ENCODE results near the gene AAR2.

GRCh38 chr20:36214684-36215256, 21.5 kb upstream of the AAR2 start:
- TF ChIP-seq CTCF (IDR thresholded peaks at IDR 0.05; ENCODE audit: borderline replicate concordance, extremely low read depth, low read length, poor library complexity, severe bottlenecking) (peak; percentile 72), EZH2 (IDR thresholded peaks at IDR 0.05; ENCODE audit: borderline replicate concordance, low read depth, low read length, severe bottlenecking) (no peak)

Data from DND-41 (cell line).